Measurements from ENCODE around the gene NRCAM. TPM values are rescaled to one million over a fixed set of nuclear protein-coding genes. Genes with fewer than 3 reads are reported as not detected.
"Not testable (repeated sequence)": the region's sequence is repeated elsewhere in the genome, so short reads cannot be mapped to it uniquely, and the experiment has no call there.

The NRCAM gene
- total RNA-seq, 1 donor, result 1.3 TPM

GRCh38 chr7:108340856-108341411 lies 115.3 kb downstream of the NRCAM start:
- no peak for TF ChIP-seq CTCF (IDR thresholded peaks at IDR 0.05; ENCODE audit: insufficient read depth, low read depth, low read length)
- no peak for DNase-seq (ENCODE audit: low read depth)
- H3K4me3 ChIP-seq (ENCODE audit: low read depth, low read length), result no peak overlapping the region

GRCh38 chr7:108340406-108340805 lies 115.8 kb downstream of the NRCAM start:
- H3K4me3 ChIP-seq (ENCODE audit: low read depth, low read length); DNase-seq (ENCODE audit: low read depth): not testable (repeated sequence)

GRCh38 chr7:108335269-108335918 lies 120.8 kb downstream of the NRCAM start:
- no peak overlapping the region for H3K4me3 ChIP-seq (ENCODE audit: low read depth, low read length)
- no peak for DNase-seq (ENCODE audit: low read depth)
- TF ChIP-seq CTCF (IDR thresholded peaks at IDR 0.05; ENCODE audit: insufficient read depth, low read depth, low read length), result no peak

GRCh38 chr7:108332937-108333336 lies 123.3 kb downstream of the NRCAM start:
- no peak for TF ChIP-seq CTCF (IDR thresholded peaks at IDR 0.05; ENCODE audit: insufficient read depth, low read depth, low read length)

GRCh38 chr7:108331971-108332370 lies 124.3 kb downstream of the NRCAM start:
- TF ChIP-seq CTCF (IDR thresholded peaks at IDR 0.05; ENCODE audit: insufficient read depth, low read depth, low read length), result no peak
- no peak for DNase-seq (ENCODE audit: low read depth)
- H3K4me3 ChIP-seq (ENCODE audit: low read depth, low read length), result no peak overlapping the region

More at GRCh38 chr7:108332937-108333336, 123.3 kb downstream of the NRCAM start:
- no peak overlapping the region for H3K4me3 ChIP-seq (ENCODE audit: low read depth, low read length)
- no peak for DNase-seq (ENCODE audit: low read depth)

- no peak for DNase-seq (ENCODE audit: low read depth)
- no peak overlapping the region for H3K4me3 ChIP-seq (ENCODE audit: low read depth, low read length)
- TF ChIP-seq CTCF (IDR thresholded peaks at IDR 0.05; ENCODE audit: insufficient read depth, low read depth, low read length), result no peak
Measured at GRCh38 chr7:108330227-108330626, 126.0 kb downstream of the NRCAM start.

- DNase-seq (ENCODE audit: low read depth), result no peak
- H3K4me3 ChIP-seq (ENCODE audit: low read depth, low read length), result no peak overlapping the region
- no peak for TF ChIP-seq CTCF (IDR thresholded peaks at IDR 0.05; ENCODE audit: insufficient read depth, low read depth, low read length)
Measured at GRCh38 chr7:108329514-108329913, 126.7 kb downstream of the NRCAM start.
